DOHH2 (cell line): ENCODE measurements around the gene OR13D1.

ENCODE experiments used
- H3F3A ChIP-seq: fragments of 200-600 bp; sonication (generic), shearing (Covaris generic); 2 replicates; pipeline ENCODE4 v1.6.0; 2016; ENCODE audit warnings: antibody characterized with exemption, mild to moderate bottlenecking; ENCODE audit not compliant: control insufficient read depth, insufficient read depth
- H3K27ac ChIP-seq: fragments of 200-600 bp; sonication (generic); 2 replicates; pipeline ENCODE4 v1.5.1; 2014; ENCODE audit warnings: low read depth, mild to moderate bottlenecking, low read length, moderate library complexity
- H3K27me3 ChIP-seq: fragments of 200-600 bp; sonication (generic); 2 replicates; pipeline ENCODE4 v1.6.1; 2014; ENCODE audit warnings: mild to moderate bottlenecking, low read length, mixed read lengths; ENCODE audit not compliant: control insufficient read depth
- H3K36me3 ChIP-seq: fragments of 200-600 bp; sonication (generic); 2 replicates; pipeline ENCODE4 v1.6.1; 2014; ENCODE audit warnings: mild to moderate bottlenecking, low read length, moderate library complexity, mixed read lengths; ENCODE audit not compliant: control insufficient read depth
- H3K4me1 ChIP-seq: fragments of 200-600 bp; sonication (generic); 2 replicates; pipeline ENCODE4 v1.6.1; 2014; ENCODE audit warnings: mild to moderate bottlenecking, low read length, mixed read lengths; ENCODE audit not compliant: control insufficient read depth
- H3K4me2 ChIP-seq: fragments of 200-600 bp; sonication (generic); 2 replicates; pipeline ENCODE4 v1.6.0; 2014; ENCODE audit warnings: mild to moderate bottlenecking, low read length, moderate library complexity
- H3K4me3 ChIP-seq: fragments of 200-600 bp; sonication (generic); 2 replicates; pipeline ENCODE4 v1.5.1; 2014; ENCODE audit warnings: mild to moderate bottlenecking, low read length, mixed read lengths
- H3K79me2 ChIP-seq: fragments of 200-600 bp; sonication (generic); 2 replicates; pipeline ENCODE4 v1.6.1; 2014; ENCODE audit warnings: mild to moderate bottlenecking, low read length, mixed read lengths; ENCODE audit not compliant: control insufficient read depth
- H3K9me2 ChIP-seq: fragments of 200-600 bp; sonication (generic); replicated peaks from 2 replicates; pipeline ENCODE4 v1.6.1; 2014; ENCODE audit warnings: mild to moderate bottlenecking, low read length, mixed read lengths; ENCODE audit not compliant: control insufficient read depth
- H3K9me3 ChIP-seq: fragments of 200-600 bp; sonication (generic); 2 replicates; pipeline ENCODE4 v1.6.1; 2014; ENCODE audit warnings: antibody characterized with exemption, low read length, mixed read lengths; ENCODE audit not compliant: control insufficient read depth, insufficient read depth
- H4K20me1 ChIP-seq: fragments of 200-600 bp; sonication (generic); 2 replicates; pipeline ENCODE4 v1.6.0; 2014; ENCODE audit warnings: low read depth, mild to moderate bottlenecking, antibody characterized with exemption, low read length, moderate library complexity; ENCODE audit not compliant: control insufficient read depth, insufficient read depth
- EZH2phosphoT487 ChIP-seq: fragments of 200-600 bp; sonication (generic); IDR thresholded peaks from 2 replicates; pipeline ENCODE4 v1.6.1; 2017; ENCODE audit warnings: borderline replicate concordance, mild to moderate bottlenecking, antibody characterized with exemption, low read length, moderate library complexity, mixed read lengths
- TF ChIP-seq, protein P1 (sequence below): fragments of 200-600 bp; sonication (generic); IDR thresholded peaks from one replicate; pipeline ENCODE4 v1.5.1; 2014; ENCODE audit warnings: antibody characterized with exemption, mild to moderate bottlenecking, low read depth, low read length; ENCODE audit not compliant: poor library complexity, severe bottlenecking

The OR13D1 gene

DNA sequence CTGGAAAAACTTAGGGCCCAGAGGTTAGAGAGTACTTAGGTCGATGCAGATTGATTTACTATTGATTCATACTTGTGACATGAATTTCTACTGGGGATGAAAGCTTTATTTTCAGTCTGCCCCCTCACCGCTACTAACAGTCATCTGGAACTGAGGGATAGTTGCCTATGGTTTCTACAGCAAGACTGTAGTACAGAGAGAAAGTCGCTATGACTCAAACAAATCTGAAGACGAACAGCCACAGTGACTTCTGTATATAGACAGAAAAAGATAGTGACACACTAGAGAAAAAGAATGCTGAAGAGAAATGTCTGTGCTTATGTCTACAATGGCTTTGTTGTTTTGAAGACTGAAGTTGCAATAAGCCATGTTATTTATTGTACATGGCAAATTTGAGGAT is 17.3 kb downstream of the OR13D1 start:
- Histone ChIP-seq H3K4me1 (no peaks in the 10 kb centered on the region), H3K27me3 (no peaks in the 10 kb centered on the region), H3K36me3 (no peaks in the 10 kb centered on the region), H3K79me2 (no peaks in the 10 kb centered on the region), H3K4me3 (no peak overlapping the region), H3K9me3 (no peaks in the 10 kb centered on the region), H3K4me2 (no peak overlapping the region), H3F3A (no peaks in the 10 kb centered on the region), H3K9me2 (no peaks in the 10 kb centered on the region), H4K20me1 (no peaks in the 10 kb centered on the region), H3K27ac (no peak overlapping the region)
- TF ChIP-seq, protein P1, sequence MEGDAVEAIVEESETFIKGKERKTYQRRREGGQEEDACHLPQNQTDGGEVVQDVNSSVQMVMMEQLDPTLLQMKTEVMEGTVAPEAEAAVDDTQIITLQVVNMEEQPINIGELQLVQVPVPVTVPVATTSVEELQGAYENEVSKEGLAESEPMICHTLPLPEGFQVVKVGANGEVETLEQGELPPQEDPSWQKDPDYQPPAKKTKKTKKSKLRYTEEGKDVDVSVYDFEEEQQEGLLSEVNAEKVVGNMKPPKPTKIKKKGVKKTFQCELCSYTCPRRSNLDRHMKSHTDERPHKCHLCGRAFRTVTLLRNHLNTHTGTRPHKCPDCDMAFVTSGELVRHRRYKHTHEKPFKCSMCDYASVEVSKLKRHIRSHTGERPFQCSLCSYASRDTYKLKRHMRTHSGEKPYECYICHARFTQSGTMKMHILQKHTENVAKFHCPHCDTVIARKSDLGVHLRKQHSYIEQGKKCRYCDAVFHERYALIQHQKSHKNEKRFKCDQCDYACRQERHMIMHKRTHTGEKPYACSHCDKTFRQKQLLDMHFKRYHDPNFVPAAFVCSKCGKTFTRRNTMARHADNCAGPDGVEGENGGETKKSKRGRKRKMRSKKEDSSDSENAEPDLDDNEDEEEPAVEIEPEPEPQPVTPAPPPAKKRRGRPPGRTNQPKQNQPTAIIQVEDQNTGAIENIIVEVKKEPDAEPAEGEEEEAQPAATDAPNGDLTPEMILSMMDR: no peak
- no peak for TF ChIP-seq EZH2phosphoT487

DNA sequence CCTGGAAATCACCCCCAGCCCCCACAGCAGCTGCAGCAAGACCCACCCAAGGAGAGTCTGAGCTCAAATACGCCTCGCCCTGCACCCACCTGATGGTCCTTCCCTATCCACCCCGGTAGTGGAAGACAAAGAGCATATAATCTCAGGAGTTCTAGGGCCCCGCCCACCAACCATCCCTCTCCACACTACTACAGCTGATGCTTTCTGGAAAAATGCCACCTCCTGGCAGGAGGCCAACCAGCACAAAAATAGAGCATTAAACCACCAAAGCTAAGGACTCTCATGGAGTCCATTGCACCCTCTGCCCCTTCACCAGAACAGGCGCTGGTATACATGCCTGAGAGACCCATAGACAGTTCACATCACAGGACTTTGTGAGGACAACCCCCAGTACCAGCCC is 30.7 kb downstream of the OR13D1 start:
- no peaks in the 10 kb centered on the region for H4K20me1 ChIP-seq
- no peaks in the 10 kb centered on the region for H3K36me3 ChIP-seq
- no peaks in the 10 kb centered on the region for H3K9me2 ChIP-seq
- H3F3A ChIP-seq: no peaks in the 10 kb centered on the region
- H3K4me3 ChIP-seq: no peak overlapping the region
- no peaks in the 10 kb centered on the region for H3K27me3 ChIP-seq
- no peaks in the 10 kb centered on the region for H3K4me1 ChIP-seq
- no peak overlapping the region for H3K4me2 ChIP-seq
- TF ChIP-seq, protein P1: no peak
- no peak for TF ChIP-seq EZH2phosphoT487
- no peaks in the 10 kb centered on the region for H3K79me2 ChIP-seq
- no peak overlapping the region for H3K27ac ChIP-seq
- H3K9me3 ChIP-seq: no peaks in the 10 kb centered on the region

DNA sequence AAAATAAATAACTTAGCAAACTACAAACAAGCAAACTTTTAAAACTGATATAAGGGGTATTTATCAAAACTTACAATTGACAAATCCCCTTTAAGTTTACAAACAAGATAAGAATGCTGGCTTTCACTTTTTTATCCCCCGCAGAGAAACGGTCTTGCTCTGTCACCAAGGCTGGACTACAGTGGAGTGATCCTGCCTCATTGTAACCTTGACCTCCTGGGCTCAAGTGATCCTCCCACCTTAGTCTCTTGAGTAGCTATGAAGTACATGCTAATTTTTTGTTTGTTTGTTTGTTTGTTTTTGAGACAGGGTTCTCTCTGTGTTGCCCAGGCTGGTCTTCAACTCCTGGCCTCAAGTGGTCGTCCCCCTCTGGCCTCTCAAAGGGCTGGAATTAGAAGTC is 44.1 kb downstream of the OR13D1 start:
- H3K4me2 ChIP-seq: no peak overlapping the region
- H3K27me3 ChIP-seq: no peaks in the 10 kb centered on the region
- no peak overlapping the region for H3K27ac ChIP-seq
- H3K9me2 ChIP-seq: no peaks in the 10 kb centered on the region
- no peaks in the 10 kb centered on the region for H4K20me1 ChIP-seq
- no peaks in the 10 kb centered on the region for H3K36me3 ChIP-seq
- no peaks in the 10 kb centered on the region for H3K9me3 ChIP-seq
- peaks cover 21% of the 10 kb centered on the region for H3K4me1 ChIP-seq
- no peaks in the 10 kb centered on the region for H3K79me2 ChIP-seq
- TF ChIP-seq, protein P1: no peak
- no peak for TF ChIP-seq EZH2phosphoT487
- H3K4me3 ChIP-seq: no peak overlapping the region
- no peaks in the 10 kb centered on the region for H3F3A ChIP-seq
